Body of pancreas (tissue), 4 donors: ENCODE measurements around the gene PRR18. TPM values are rescaled to one million over a fixed set of nuclear protein-coding genes. Genes with fewer than 3 reads are reported as not detected.
A peak's percentile ranks its signal among the peaks of the same experiment; 100 is the strongest.

Source experiments
- ATAC-seq: fragments of 150-250 bp; one replicate; pipeline ENCODE4 v1.9.1; 2016
- DNase-seq, 4 donors: peaks; one replicate each; pipeline ENCODE4 v3.0.0-alpha.2; 2019
- H3K27ac ChIP-seq, 4 donors: fragments of 200-600 bp; sonication (generic); 1 replicate in 3 of 4; 2 replicates in 1 of 4; pipeline versions ENCODE4 v1.5.1 to v1.6.1; 2016 to 2019; ENCODE audit warnings: mild to moderate bottlenecking in 1 of 4, mixed read lengths in 1 of 4, moderate library complexity in 1 of 4
- H3K27me3 ChIP-seq, 2 donors: fragments of 200-600 bp; sonication (generic); one replicate each; pipeline ENCODE4 v1.6.0; 2016; ENCODE audit warnings: mild to moderate bottlenecking in 1 of 2
- H3K36me3 ChIP-seq, 2 donors: fragments of 200-600 bp; sonication (generic); replicated peaks in 1 of 2; 2 replicates each; pipeline ENCODE4 v1.5.1; 2016; ENCODE audit warnings: low read depth in 2 of 2; ENCODE audit not compliant: insufficient read depth in 1 of 2
- H3K4me1 ChIP-seq: fragments of 200-600 bp; sonication (generic); one replicate; pipeline ENCODE4 v1.6.0; 2016
- H3K4me3 ChIP-seq, 2 donors: fragments of 200-600 bp; sonication (generic); 1 replicate in 1 of 2; 2 replicates in 1 of 2; pipeline ENCODE4 v1.5.1; 2016 to 2019
- H3K9me3 ChIP-seq, 3 donors: fragments of 200-600 bp; sonication (generic); 1 replicate in 2 of 3; 2 replicates in 1 of 3; pipeline ENCODE4 v1.5.1; 2016
- CTCF ChIP-seq, 7 experiments: fragments of 450-650 bp in 4 of 7; fragments of 200-600 bp in 3 of 7; sonication (generic) in 3 of 7; IDR thresholded peaks; one replicate each; pipeline ENCODE4 v1.5.1; 2016 to 2019; ENCODE audit warnings: antibody characterized with exemption in 7 of 7
- POLR2A ChIP-seq, 3 donors: fragments of 450-650 bp; IDR thresholded peaks; one replicate each; pipeline ENCODE4 v1.6.1; 2016; ENCODE audit warnings: antibody characterized with exemption in 3 of 3, mild to moderate bottlenecking in 2 of 3
- WGBS, 2 donors: methylation state at CpG; one replicate each; pipeline ENCODE4 v1.1.5; 2017; 5-methylcytosine and 5-hydroxymethylcytosine counted together
- intact Hi-C: fragments of 100-400 bp; cut with DNase I; formaldehyde crosslinking; loops from one replicate; pipeline ENCODE4 v1.15.1; 2023
- total RNA-seq, 2 donors: library from RNA; depleted of rRNA; stranded (reverse); fragments of >200 nt; gene quantifications; one replicate each; pipeline ENCODE4 v1.1.0, GENCODE V29; 2016

PRR18 gene
- total RNA-seq, 2 donors from 2014 or later: not detected

- Histone ChIP-seq H3K4me1 (peaks cover 22% of the 10 kb centered on the region), H3K27ac (no peak overlapping the region), H3K27me3 (peaks cover 0 to 4% of the 10 kb centered on the region in 2 donors), H3K4me3 (no peak overlapping the region), H3K36me3 (no peaks in the 10 kb centered on the region), H3K9me3 (no peaks in the 10 kb centered on the region)
- ATAC-seq (no peak), DNase-seq (peak in 3 of 4 donors; percentile 28 to 44 (median 30))
- WGBS, 2 donors: 37 to 47% methylated on average over 9 to 11 of the region's 11 CpGs
- no peak for TF ChIP-seq CTCF (IDR thresholded peaks at IDR 0.05)
- TF ChIP-seq POLR2A (IDR thresholded peaks at IDR 0.05): no peak
- intact Hi-C loops: no loop called here
Observed at GRCh38 chr6:166308769-166309589, 787 bp upstream of the PRR18 start.

- peak in 3 of 4 donors; percentile 17 to 35 (median 23) for DNase-seq
- H3K27me3 ChIP-seq: peaks cover 0 to 4% of the 10 kb centered on the region in 2 donors
Observed at GRCh38 chr6:166307082-166308032, 835 bp downstream of the PRR18 start.

GRCh38 chr6:166306378-166307081 lies 1.7 kb downstream of the PRR18 start:
- no peaks in the 10 kb centered on the region for H3K36me3 ChIP-seq
- no peak overlapping the region for H3K27ac ChIP-seq
- no peak for DNase-seq
- peaks cover 22% of the 10 kb centered on the region for H3K4me1 ChIP-seq
- no peak for ATAC-seq
- 57 to 59% methylated on average over 25 to 31 of the region's 34 CpGs for WGBS, 2 donors
- TF ChIP-seq CTCF (IDR thresholded peaks at IDR 0.05) (no peak), POLR2A (IDR thresholded peaks at IDR 0.05) (no peak)
- H3K4me3 ChIP-seq: no peak overlapping the region
- intact Hi-C loops: no loop called here
- no peaks in the 10 kb centered on the region for H3K9me3 ChIP-seq
- peaks cover 0 to 4% of the 10 kb centered on the region in 2 donors for H3K27me3 ChIP-seq

More at GRCh38 chr6:166307082-166308032, 835 bp downstream of the PRR18 start:
- peak; percentile 53 for ATAC-seq
- Histone ChIP-seq H3K36me3 (no peaks in the 10 kb centered on the region), H3K27ac (no peak overlapping the region), H3K9me3 (no peaks in the 10 kb centered on the region), H3K4me3 (peak overlapping the region in 1 of 2 donors; percentile 25), H3K4me1 (peaks cover 22% of the 10 kb centered on the region)
- 4 to 5% methylated on average over 16 to 110 of the region's 115 CpGs for WGBS, 2 donors
- intact Hi-C loops: no loop called here
- TF ChIP-seq POLR2A (IDR thresholded peaks at IDR 0.05) (no peak), CTCF (IDR thresholded peaks at IDR 0.05) (no peak)

GRCh38 chr6:166305562-166306117 lies 2.6 kb downstream of the PRR18 start:
- H3K36me3 ChIP-seq: no peaks in the 10 kb centered on the region
- H3K27me3 ChIP-seq: peaks cover 0 to 4% of the 10 kb centered on the region in 2 donors
- H3K27ac ChIP-seq: no peak overlapping the region
- TF ChIP-seq POLR2A (IDR thresholded peaks at IDR 0.05) (no peak), CTCF (IDR thresholded peaks at IDR 0.05) (no peak)
- H3K4me1 ChIP-seq: peaks cover 22% of the 10 kb centered on the region
- no peaks in the 10 kb centered on the region for H3K9me3 ChIP-seq
- H3K4me3 ChIP-seq: no peak overlapping the region
- intact Hi-C loops: no loop called here
- DNase-seq (no peak), ATAC-seq (no peak)
- 64 to 66% methylated on average over 10 of the region's 10 CpGs for WGBS, 2 donors
